K562 (cell line): ENCODE results near the gene ZP3. TPM values are rescaled to one million over a fixed set of nuclear protein-coding genes. Genes with fewer than 3 reads are reported as not detected.

ENCODE experiments used
- BRF2 ChIP-seq: IDR thresholded peaks from 3 replicates; pipeline ENCODE4 v1.6.1; 2011; ENCODE audit warnings: borderline replicate concordance, mild to moderate bottlenecking; ENCODE audit not compliant: insufficient read length, insufficient read depth
- CCNT2 ChIP-seq: IDR thresholded peaks from 2 replicates; pipeline ENCODE4 v1.6.1; 2011; ENCODE audit warnings: borderline replicate concordance, low read depth, mild to moderate bottlenecking, moderate library complexity, mixed read lengths, low read length; ENCODE audit not compliant: insufficient read length; ENCODE audit errors: extremely low read depth
- CEBPZ ChIP-seq: fragments of 150-350 bp; IDR thresholded peaks from 2 replicates; pipeline ENCODE4 v1.6.1; 2014; ENCODE audit warnings: low read depth, mild to moderate bottlenecking, low read length, borderline replicate concordance
- CREB1 ChIP-seq, 2 experiments: sonication (generic) in 1 of 2; formaldehyde crosslinking in 1 of 2; IDR thresholded peaks; 2 replicates each; pipeline versions ENCODE4 v1.6.1 to v1.8.0; 2012 to 2022; ENCODE audit warnings: inconsistent platforms in 1 of 2, mild to moderate bottlenecking in 1 of 2, missing genetic modification reagents in 1 of 2, moderate library complexity in 1 of 2
- CTCFL ChIP-seq: IDR thresholded peaks from 2 replicates; pipeline ENCODE4 v1.6.1; 2011; ENCODE audit warnings: borderline replicate concordance, low read depth, mild to moderate bottlenecking, moderate library complexity, low read length; ENCODE audit not compliant: insufficient read depth, poor library complexity, severe bottlenecking
- EGR1 ChIP-seq: fragments of 450-650 bp; conservative IDR thresholded peaks from 2 replicates; pipeline ENCODE4 v1.6.1; 2017; ENCODE audit warnings: mild to moderate bottlenecking
- FOSL1 ChIP-seq: fragments of 200-800 bp; sonication (Bioruptor generic); conservative IDR thresholded peaks from 2 replicates; pipeline ENCODE4 v1.6.1; 2016; ENCODE audit warnings: missing genetic modification characterization, missing compliant biosample characterization
- IRF2 ChIP-seq: sonication (generic); formaldehyde crosslinking; IDR thresholded peaks from 2 replicates; pipeline ENCODE4 v1.8.1; 2022; ENCODE audit warnings: mild to moderate bottlenecking, missing genetic modification reagents
- IRF9 ChIP-seq: fragments of 450-650 bp; IDR thresholded peaks from 2 replicates; pipeline ENCODE4 v1.6.1; 2016; ENCODE audit warnings: missing biosample characterization, missing genetic modification characterization
- KAT7 ChIP-seq: sonication (generic); formaldehyde crosslinking; IDR thresholded peaks from 2 replicates; pipeline ENCODE4 v1.8.0; 2022; ENCODE audit warnings: missing genetic modification reagents, mild to moderate bottlenecking, borderline replicate concordance
- SMAD1 ChIP-seq: fragments of 150-350 bp; IDR thresholded peaks from 2 replicates; pipeline ENCODE4 v1.6.1; 2014; ENCODE audit warnings: low read length, low read depth; ENCODE audit not compliant: partially characterized antibody
- ZBTB7A ChIP-seq: IDR thresholded peaks from 2 replicates; pipeline ENCODE4 v1.6.1; 2011; ENCODE audit warnings: low read depth, mild to moderate bottlenecking, low read length, moderate library complexity, borderline replicate concordance; ENCODE audit not compliant: control insufficient read depth
- ZNF740 ChIP-seq, 3 experiments: fragments of 200-800 bp in 1 of 3; sonication (Bioruptor generic) in 1 of 3; sonication (generic) in 1 of 3; formaldehyde crosslinking in 1 of 3; IDR thresholded peaks; 2 replicates each; pipeline versions ENCODE4 v1.6.1 to v1.8.0; 2016 to 2022; ENCODE audit warnings: mild to moderate bottlenecking in 2 of 3, missing compliant biosample characterization in 2 of 3, missing genetic modification characterization in 2 of 3, missing genetic modification reagents in 1 of 3
- ZNF778 ChIP-seq: fragments of 450-650 bp; formaldehyde crosslinking; IDR thresholded peaks from 2 replicates; pipeline ENCODE4 v1.4.0; 2020; ENCODE audit warnings: mild to moderate bottlenecking, moderate library complexity
- polyA plus RNA-seq, 8 experiments: library from polyadenylated mRNA; depleted of rRNA in 4 of 8; stranded (reverse) in 5 of 8; unstranded in 3 of 8; fragments of >200 nt; fragmentation: Nextera tagmentation in 2 of 8; fragmentation: Illumina TruSeq in 1 of 8; extraction: Ambion mirVana in 2 of 8; extraction: Trizol in 1 of 8; gene quantifications; 2 replicates each; pipeline versions ENCODE4 v1.2.1 to v1.2.3, GENCODE V29; 2011 to 2014; ENCODE audit warnings: inconsistent platforms in 1 of 8, missing spikeins in 1 of 8
- total RNA-seq, 7 experiments: library from RNA; depleted of rRNA in 6 of 7; stranded (reverse); fragments of >200 nt in 6 of 7; fragmentation: Illumina TruSeq in 2 of 7; extraction: Trizol in 2 of 7; gene quantifications; 2 replicates each; pipeline versions ENCODE4 v1.2.1 to v1.2.3, GENCODE V29; 2011 to 2021; ENCODE audit warnings: low replicate concordance in 1 of 7

The ZP3 gene
- total and polyA plus RNA-seq, 9 of the 15 experiments (the other 6 are each of a cell fraction or from before 2014, with no cell fraction given), result 1.4 to 3.8 (median 2.4) TPM

- no peak for TF ChIP-seq CTCFL
- TF ChIP-seq EGR1, result peak; percentile 58; the same call in 1 of the 2 replicates
- TF ChIP-seq CCNT2, result peak; percentile 93
- no peak for TF ChIP-seq BRF2
- no peak; the same call in 1 of the 2 replicates for TF ChIP-seq CREB1 (IDR thresholded peaks at IDR 0.05)
- peak; percentile 77 for TF ChIP-seq CREB1 (CRISPR knock-in tag; IDR thresholded peaks at IDR 0.05)
- no peak for TF ChIP-seq IRF9 (tag)
- TF ChIP-seq IRF2, result peak; percentile 58; the same call in 1 of the 2 replicates
- peak; percentile 58; the same call in 1 of the 2 replicates for TF ChIP-seq ZBTB7A
- no peak for TF ChIP-seq CEBPZ
- TF ChIP-seq SMAD1, result peak; percentile 79
- TF ChIP-seq ZNF740 (CRISPR knock-in tag; IDR thresholded peaks at IDR 0.05), result peak; percentile 69
- TF ChIP-seq ZNF740 (tag; IDR thresholded peaks at IDR 0.05), result no peak
- no peak for TF ChIP-seq ZNF778 (CRISPR knock-in tag)
- peak; percentile 66; the same call in 1 of the 2 replicates for TF ChIP-seq KAT7 (CRISPR knock-in tag)
- TF ChIP-seq FOSL1 (tag), result peak; percentile 35
These were observed 31.4 kb upstream of the ZP3 start (continued) for GRCh38 chr7:76393116-76394031.
